ENCODE results near the gene KRTAP2-3. TPM values are rescaled to one million over a fixed set of nuclear protein-coding genes. Genes with fewer than 3 reads are reported as not detected.
"Not testable (repeated sequence)": the region's sequence is repeated elsewhere in the genome, so short reads cannot be mapped to it uniquely, and the experiment has no call there.

The KRTAP2-3 gene
- polyA plus RNA-seq, 2 of the 4 experiments (the other 2 are of a cell fraction): not detected

- H3K4me2 ChIP-seq: no peak overlapping the region
- ChIA-PET CTCF (interaction anchor here (0.7 to 1.4 kb wide), 2 partner anchors 12 to 599 kb away, joined by 3 to 4 read pairs; no protein-coding TSS in a partner anchor), POLR2A (no interaction called here)
- FAIRE-seq (no peak), ATAC-seq (no peak), DNase-seq (ENCODE audit: low read depth in 1 of 2, low spot score in 1 of 2) (no peak)
- H3K4me3 ChIP-seq: no peak overlapping the region
- H3K4me1 ChIP-seq: peaks cover 39% of the 10 kb centered on the region
- H3K27ac ChIP-seq: no peak overlapping the region
- H3K9me3 ChIP-seq: no peaks in the 10 kb centered on the region
- TF ChIP-seq EHMT2 (IDR thresholded peaks at IDR 0.05; ENCODE audit: low read depth) (no peak), MAX (IDR thresholded peaks at IDR 0.05) (no peak), NR3C1 (IDR thresholded peaks at IDR 0.05) (no peak), E2F6 (IDR thresholded peaks at IDR 0.05; ENCODE audit: borderline replicate concordance, low read depth) (no peak)
- 77% methylated on average over 4 of the region's 4 CpGs for WGBS (ENCODE audit: missing lambda C conversion rate)
Observed at GRCh38 chr17:41063449-41063848, 3.5 kb upstream of the KRTAP2-3 start.

- ChIA-PET CTCF (interaction anchor here (1.0 kb wide), 1 partner anchor 205 kb away, joined by 3 read pairs; no protein-coding TSS in a partner anchor), POLR2A (no interaction called here)
- Histone ChIP-seq H3K4me3 (no peak overlapping the region), H3K4me1 (peaks cover 42% of the 10 kb centered on the region), H3K9me3 (no peaks in the 10 kb centered on the region), H3K27ac (peak overlapping the region in 1 of 2 experiments; percentile 29; a peak in 2 of 6 replicates), H3K4me2 (peak overlapping the region; percentile 8; the same call in 1 of the 3 replicates)
- FAIRE-seq (peak; percentile 59), DNase-seq (ENCODE audit: low read depth in 1 of 2, low spot score in 1 of 2) (peak; percentile 23 to 52), ATAC-seq (peak in 1 of 2 experiments; percentile 48; a peak in 3 of 6 replicates)
- TF ChIP-seq NFE2L2 (conservative IDR thresholded peaks at IDR 0.05; ENCODE audit: low read length) (no peak), ELK1 (IDR thresholded peaks at IDR 0.05; ENCODE audit: low read depth, low read length) (no peak), MAX (IDR thresholded peaks at IDR 0.05) (peak; percentile 49), RAD21 (conservative IDR thresholded peaks at IDR 0.05 in 1 of 2, IDR thresholded peaks at IDR 0.05 in 1 of 2) (0 out of 5 replicates have a peak, but pooled peaks have one; percentile 11), PBX3 (IDR thresholded peaks at IDR 0.05) (no peak), POLR2AphosphoS2 (conservative IDR thresholded peaks at IDR 0.05; ENCODE audit: low read length) (no peak), RFX5 (IDR thresholded peaks at IDR 0.05) (no peak), FOXS1 (CRISPR knock-in tag; IDR thresholded peaks at IDR 0.05) (0 out of 2 replicates have a peak, but pooled peaks have one; percentile 35), E2F6 (IDR thresholded peaks at IDR 0.05; ENCODE audit: borderline replicate concordance, low read depth) (peak; percentile 25; the same call in 1 of the 2 replicates), MAZ (IDR thresholded peaks at IDR 0.05; ENCODE audit: borderline replicate concordance, low read depth, low read length) (no peak), POLR2A (IDR thresholded peaks at IDR 0.05; ENCODE audit: low read length) (no peak)
- 80% methylated on average over 1 of the region's 1 CpG for WGBS (ENCODE audit: missing lambda C conversion rate)
Observed at GRCh38 chr17:41061964-41062363, 2.0 kb upstream of the KRTAP2-3 start.

- FAIRE-seq, H3K9me3 ChIP-seq, H3K4me3 ChIP-seq, POLR2A ChIA-PET: not testable (repeated sequence)
- DNase-seq (ENCODE audit: low read depth in 1 of 2, low spot score in 1 of 2): peak; percentile 36 to 61
- Histone ChIP-seq H3K4me1 (peaks cover 34% of the 10 kb centered on the region), H3K27ac (peak overlapping the region; percentile 34 to 70; a peak in 5 of 6 replicates), H3K4me2 (peak overlapping the region; percentile 43)
- CTCF ChIA-PET: interaction anchor here (0.6 to 2.5 kb wide), 12 partner anchors 9 to 494 kb away, joined by 3 to 12 read pairs (median 4); no protein-coding TSS in a partner anchor
- TF ChIP-seq JUNB (IDR thresholded peaks at IDR 0.05) (peak; percentile 70), FOSL2 (IDR thresholded peaks at IDR 0.05) (peak; percentile 56), FOSL2 (CRISPR knock-in tag; IDR thresholded peaks at IDR 0.05) (peak; percentile 34), EP300 (IDR thresholded peaks at IDR 0.05) (peak in 1 of 2 experiments; percentile 15; a peak in 1 of 5 replicates), GATA3 (IDR thresholded peaks at IDR 0.05; ENCODE audit: borderline replicate concordance) (peak; percentile 19; the same call in 1 of the 2 replicates), CEBPB (IDR thresholded peaks at IDR 0.05) (peak in 1 of 2 experiments; percentile 48; a peak in 1 of 4 replicates)
- WGBS (ENCODE audit: missing lambda C conversion rate): 66% methylated on average over 11 of the region's 31 CpGs
- ATAC-seq: peak; percentile 63 to 65; a peak in 5 of 6 replicates
Observed at GRCh38 chr17:41059276-41060051, 450 bp downstream of the KRTAP2-3 start.
